HG03354 (cell line): ENCODE measurements around the gene CHD3.

Experiments
- ATAC-seq: cut with Tn5 transposase; IDR thresholded peaks from one replicate; pipeline ENCODE4 v1.9.1; 2021; ENCODE audit warnings: mild to moderate bottlenecking; ENCODE audit not compliant: unreplicated experiment, poor library complexity, severe bottlenecking

CHD3 gene

GRCh38 chr17:7849130-7849750, 39.3 kb upstream of the CHD3 start:
- no peak for ATAC-seq

GRCh38 chr17:7849751-7850504, 38.7 kb upstream of the CHD3 start:
- ATAC-seq, result no peak

- no peak for ATAC-seq
These were observed 37.7 kb upstream of the CHD3 start for GRCh38 chr17:7850701-7851437.

GRCh38 chr17:7851438-7852261, 36.9 kb upstream of the CHD3 start:
- peak; percentile 72 for ATAC-seq

GRCh38 chr17:7852262-7852670, 36.3 kb upstream of the CHD3 start:
- no peak for ATAC-seq

GRCh38 chr17:7852919-7853690, 35.5 kb upstream of the CHD3 start:
- ATAC-seq, result no peak

- ATAC-seq, result no peak
These were observed 34.9 kb upstream of the CHD3 start for GRCh38 chr17:7853691-7854038.

GRCh38 chr17:7854078-7854777, 34.4 kb upstream of the CHD3 start:
- no peak for ATAC-seq

- no peak for ATAC-seq
These were observed 33.5 kb upstream of the CHD3 start, which contains the start of gene TMEM88 for GRCh38 chr17:7854851-7855659. TMEM88 (plus strand) TSS chr17:7855066; CDS start chr17:7855075, 9 bp downstream.

- no peak for ATAC-seq
These were observed 33.0 kb upstream of the CHD3 start for GRCh38 chr17:7855660-7856010.

- ATAC-seq, result no peak
These were observed 32.4 kb upstream of the CHD3 start for GRCh38 chr17:7856011-7856810.

GRCh38 chr17:7856811-7857712, 31.5 kb upstream of the CHD3 start, which contains the start of gene NAA38:
NAA38 (minus strand) TSS chr17:7857559; CDS start chr17:7857463, 96 bp downstream.
- ATAC-seq, result peak; percentile 76

- ATAC-seq, result peak; percentile 41
These were observed 30.7 kb upstream of the CHD3 start, which contains the start of gene CYB5D1 for GRCh38 chr17:7857713-7858521. CYB5D1 (plus strand) TSS chr17:7858003; CDS start chr17:7858135, 132 bp downstream.

GRCh38 chr17:7858522-7858810, 30.1 kb upstream of the CHD3 start:
- ATAC-seq, result no peak

GRCh38 chr17:7859028-7859427, 29.6 kb upstream of the CHD3 start:
- ATAC-seq, result no peak
